ENCODE results near the gene TCTN3.
"Not testable (repeated sequence)": the region's sequence is repeated elsewhere in the genome, so short reads cannot be mapped to it uniquely, and the experiment has no call there.

Gene TCTN3

GRCh38 chr10:95626500-95626899 is 67.2 kb downstream of the TCTN3 start:
- no peak for DNase-seq (ENCODE audit: low read depth)

DNA sequence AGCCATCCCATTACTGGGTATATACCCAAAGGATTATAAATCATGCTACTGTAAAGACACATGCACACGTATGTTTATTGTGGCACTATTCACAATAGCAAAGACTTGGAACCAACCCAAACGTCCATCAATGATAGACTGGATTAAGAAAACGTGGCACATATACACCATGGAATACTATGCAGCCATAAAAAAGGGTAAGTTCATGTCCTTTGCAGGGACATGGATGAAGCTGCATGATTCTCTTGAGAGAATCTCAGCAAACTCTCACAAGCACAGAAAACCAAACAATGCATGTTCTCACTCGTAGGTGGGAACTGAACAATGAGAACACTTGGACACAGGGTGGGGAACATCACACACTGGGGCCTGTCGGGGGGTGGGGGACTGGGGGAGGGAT is 73.3 kb downstream of the TCTN3 start:
- DNase-seq (ENCODE audit: low read depth), result not testable (repeated sequence)

DNA sequence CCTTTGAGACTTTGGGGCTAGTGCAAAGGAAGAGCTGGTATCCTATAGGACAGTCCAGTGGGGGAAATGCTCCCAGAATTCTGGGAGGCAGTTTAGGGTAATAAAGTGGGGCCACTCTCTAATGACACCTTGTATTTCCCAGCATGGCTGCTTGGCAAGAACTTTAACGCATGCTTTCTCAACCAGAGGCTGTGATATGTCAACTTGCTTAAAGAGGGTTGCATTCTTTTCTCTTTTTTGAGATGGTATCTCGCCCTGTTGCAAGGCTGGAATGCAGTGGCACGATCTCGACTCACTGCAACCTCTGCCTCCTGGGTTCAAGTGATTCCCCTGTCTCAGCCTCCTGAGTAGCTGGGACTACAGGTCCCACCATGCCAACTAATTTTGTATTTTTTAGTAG is 75.6 kb downstream of the TCTN3 start:
- DNase-seq (ENCODE audit: low read depth), result no peak

GRCh38 chr10:95616446-95616845 is 77.3 kb downstream of the TCTN3 start:
- no peak for DNase-seq (ENCODE audit: low read depth)

Data from activated T-cell treated with anti-CD3 and anti-CD28 coated beads for 24 hours (primary cell).